ENCODE results near the gene CHD3.

- TF ChIP-seq CTCF (IDR thresholded peaks at IDR 0.05; ENCODE audit: poor library complexity) (no peak), EZH2 (IDR thresholded peaks at IDR 0.05; ENCODE audit: borderline replicate concordance) (no peak), EZH2phosphoT487 (IDR thresholded peaks at IDR 0.05; ENCODE audit: low read depth, severe bottlenecking, unreplicated experiment) (no peak)
Measured at GRCh38 chr17:7893187-7893880, 4.7 kb downstream of the CHD3 start.

Measured in hepatocyte (in vitro differentiated cells).